Stimulated activated naive B cell treated with anti-CD40 and anti-IgM and Interleukin-4, amounts not matched to agents 10 μg/mL and 1 μg/mL and 100 μg/mL, for 72 hours (primary cell): Measurements from ENCODE around the gene UST.
A peak's percentile ranks its signal among the peaks of the same experiment; 100 is the strongest.

Experiments used
- ATAC-seq, 2 donors: fragments of 150-1000 bp; cut with Tn5 transposase; replicated peaks; 2 replicates each; pipeline ENCODE4 v1.10.0; 2021; ENCODE audit warnings: moderate library complexity in 1 of 2
- DNase-seq: peaks from one replicate; pipeline ENCODE4 v3.0.0; 2021
- H3K27ac Mint-ChIP-seq: one replicate; pipeline ENCODE4 v1.8.0; 2022; ENCODE audit warnings: mild to moderate bottlenecking, mixed read lengths
- H3K27me3 Mint-ChIP-seq, 2 donors: one replicate each; pipeline ENCODE4 v1.8.0; 2022; ENCODE audit warnings: mixed read lengths in 2 of 2
- H3K36me3 Mint-ChIP-seq, 2 donors: one replicate each; pipeline ENCODE4 v1.8.0; 2022; ENCODE audit warnings: mixed read lengths in 2 of 2, mild to moderate bottlenecking in 1 of 2
- H3K4me1 Mint-ChIP-seq, 2 donors: one replicate each; pipeline ENCODE4 v1.8.0; 2022; ENCODE audit warnings: mixed read lengths in 2 of 2, mild to moderate bottlenecking in 1 of 2
- H3K4me3 Mint-ChIP-seq, 2 donors: one replicate each; pipeline ENCODE4 v1.8.0; 2022; ENCODE audit warnings: mild to moderate bottlenecking in 2 of 2, mixed read lengths in 2 of 2, moderate library complexity in 1 of 2
- H3K9me3 Mint-ChIP-seq, 2 donors: one replicate each; pipeline ENCODE4 v1.8.0; 2022; ENCODE audit warnings: mixed read lengths in 2 of 2, mild to moderate bottlenecking in 1 of 2

UST gene

GRCh38 chr6:148713921-148714320, 32.9 kb upstream of the UST start:
- Mint-ChIP-seq H3K27me3 (peaks cover 2% of the 10 kb centered on the region in 2 donors), H3K27ac (no peak overlapping the region), H3K9me3 (peaks cover 2 to 7% of the 10 kb centered on the region in 2 donors), H3K4me1 (no peaks in the 10 kb centered on the region), H3K36me3 (peaks cover 1 to 3% of the 10 kb centered on the region in 2 donors), H3K4me3 (no peak overlapping the region)
- ATAC-seq = no peak
- DNase-seq = no peak

GRCh38 chr6:148716811-148717210, 30.0 kb upstream of the UST start:
- Mint-ChIP-seq H3K4me1 (no peaks in the 10 kb centered on the region), H3K27ac (no peak overlapping the region), H3K9me3 (peaks cover 2 to 7% of the 10 kb centered on the region in 2 donors), H3K36me3 (peaks cover 3% of the 10 kb centered on the region in 2 donors), H3K27me3 (peaks cover 9% of the 10 kb centered on the region in 2 donors), H3K4me3 (no peak overlapping the region)
- ATAC-seq (no peak), DNase-seq (no peak)

- peaks cover 12 to 17% of the 10 kb centered on the region in 2 donors for H3K27me3 Mint-ChIP-seq
- no peak for ATAC-seq
- no peak overlapping the region for H3K27ac Mint-ChIP-seq
- H3K4me1 Mint-ChIP-seq = no peaks in the 10 kb centered on the region
- DNase-seq = no peak
- no peak overlapping the region for H3K4me3 Mint-ChIP-seq
- H3K9me3 Mint-ChIP-seq = peaks cover 0 to 4% of the 10 kb centered on the region in 2 donors
- H3K36me3 Mint-ChIP-seq = peaks cover 5% of the 10 kb centered on the region in 2 donors
Measured at GRCh38 chr6:148720406-148720805, 26.4 kb upstream of the UST start.

GRCh38 chr6:148720897-148721296, 25.9 kb upstream of the UST start:
- no peak overlapping the region for H3K27ac Mint-ChIP-seq
- H3K36me3 Mint-ChIP-seq = peaks cover 5% of the 10 kb centered on the region in 2 donors
- H3K4me1 Mint-ChIP-seq = no peaks in the 10 kb centered on the region
- H3K4me3 Mint-ChIP-seq = no peak overlapping the region
- ATAC-seq (no peak), DNase-seq (no peak)
- H3K9me3 Mint-ChIP-seq = peaks cover 0 to 4% of the 10 kb centered on the region in 2 donors
- H3K27me3 Mint-ChIP-seq = peaks cover 12 to 17% of the 10 kb centered on the region in 2 donors

- peaks cover 5 to 12% of the 10 kb centered on the region in 2 donors for H3K36me3 Mint-ChIP-seq
- no peaks in the 10 kb centered on the region for H3K4me1 Mint-ChIP-seq
- no peak for ATAC-seq
- H3K4me3 Mint-ChIP-seq = no peak overlapping the region
- no peak for DNase-seq
- peaks cover 12 to 17% of the 10 kb centered on the region in 2 donors for H3K27me3 Mint-ChIP-seq
- H3K9me3 Mint-ChIP-seq = peaks cover 6 to 8% of the 10 kb centered on the region in 2 donors
- no peak overlapping the region for H3K27ac Mint-ChIP-seq
Measured at GRCh38 chr6:148723484-148723883, 23.3 kb upstream of the UST start.

- Mint-ChIP-seq H3K4me1 (no peaks in the 10 kb centered on the region), H3K36me3 (peaks cover 5 to 12% of the 10 kb centered on the region in 2 donors), H3K4me3 (no peak overlapping the region), H3K27me3 (peaks cover 7 to 13% of the 10 kb centered on the region in 2 donors), H3K27ac (no peak overlapping the region), H3K9me3 (peaks cover 6 to 8% of the 10 kb centered on the region in 2 donors)
- ATAC-seq (no peak), DNase-seq (no peak)
Measured at GRCh38 chr6:148724428-148724827, 22.4 kb upstream of the UST start.

- DNase-seq (no peak), ATAC-seq (no peak)
- Mint-ChIP-seq H3K4me1 (no peaks in the 10 kb centered on the region), H3K27ac (no peak overlapping the region), H3K36me3 (peaks cover 3 to 12% of the 10 kb centered on the region in 2 donors), H3K9me3 (peaks cover 6 to 8% of the 10 kb centered on the region in 2 donors), H3K4me3 (no peak overlapping the region), H3K27me3 (peaks cover under 1 to 8% of the 10 kb centered on the region in 2 donors)
Measured at GRCh38 chr6:148727104-148727503, 19.7 kb upstream of the UST start.

- ATAC-seq (peak in 1 of 2 donors; percentile 39), DNase-seq (no peak)
- no peak overlapping the region for H3K27ac Mint-ChIP-seq
- peaks cover 8 to 13% of the 10 kb centered on the region in 2 donors for H3K4me1 Mint-ChIP-seq
- H3K9me3 Mint-ChIP-seq = peaks cover 0 to 6% of the 10 kb centered on the region in 2 donors
- no peak overlapping the region for H3K4me3 Mint-ChIP-seq
- H3K36me3 Mint-ChIP-seq = no peaks in the 10 kb centered on the region
- no peaks in the 10 kb centered on the region for H3K27me3 Mint-ChIP-seq
Measured at GRCh38 chr6:148735989-148736388, 10.8 kb upstream of the UST start.

- Mint-ChIP-seq H3K27me3 (no peaks in the 10 kb centered on the region), H3K4me1 (peaks cover 8 to 13% of the 10 kb centered on the region in 2 donors), H3K27ac (no peak overlapping the region), H3K36me3 (no peaks in the 10 kb centered on the region), H3K9me3 (peaks cover 0 to 6% of the 10 kb centered on the region in 2 donors), H3K4me3 (no peak overlapping the region)
- ATAC-seq (peak; percentile 69 to 80), DNase-seq (no peak)
Measured at GRCh38 chr6:148736774-148737412, 9.9 kb upstream of the UST start.

- no peak overlapping the region for H3K27ac Mint-ChIP-seq
- H3K36me3 Mint-ChIP-seq = no peaks in the 10 kb centered on the region
- DNase-seq = no peak
- H3K4me1 Mint-ChIP-seq = peaks cover 8 to 13% of the 10 kb centered on the region in 2 donors
- no peak for ATAC-seq
- no peaks in the 10 kb centered on the region for H3K27me3 Mint-ChIP-seq
- no peak overlapping the region for H3K4me3 Mint-ChIP-seq
- H3K9me3 Mint-ChIP-seq = peaks cover 0 to 6% of the 10 kb centered on the region in 2 donors
Measured at GRCh38 chr6:148737806-148738205, 9.0 kb upstream of the UST start.

- no peak for ATAC-seq
- Mint-ChIP-seq H3K9me3 (no peaks in the 10 kb centered on the region), H3K36me3 (no peaks in the 10 kb centered on the region), H3K27ac (no peak overlapping the region), H3K4me1 (peaks cover 8 to 13% of the 10 kb centered on the region in 2 donors), H3K27me3 (no peaks in the 10 kb centered on the region), H3K4me3 (no peak overlapping the region)
- DNase-seq = no peak
Measured at GRCh38 chr6:148738946-148739821, 7.6 kb upstream of the UST start.

- Mint-ChIP-seq H3K4me1 (peaks cover 8 to 13% of the 10 kb centered on the region in 2 donors), H3K27me3 (no peaks in the 10 kb centered on the region), H3K9me3 (no peaks in the 10 kb centered on the region), H3K4me3 (no peak overlapping the region), H3K36me3 (no peaks in the 10 kb centered on the region), H3K27ac (no peak overlapping the region)
- ATAC-seq = no peak
- no peak for DNase-seq
Measured at GRCh38 chr6:148739822-148740128, 7.1 kb upstream of the UST start.

GRCh38 chr6:148743476-148743875, 3.4 kb upstream of the UST start:
- H3K9me3 Mint-ChIP-seq = no peaks in the 10 kb centered on the region

GRCh38 chr6:148745926-148746325, 904 bp upstream of the UST start:
- H3K4me1 Mint-ChIP-seq = peaks cover 22 to 37% of the 10 kb centered on the region in 2 donors
- H3K27me3 Mint-ChIP-seq = no peaks in the 10 kb centered on the region
- H3K27ac Mint-ChIP-seq = peak overlapping the region; percentile 92
- H3K4me3 Mint-ChIP-seq = peak overlapping the region; percentile 98 to 100
- H3K9me3 Mint-ChIP-seq = no peaks in the 10 kb centered on the region
- H3K36me3 Mint-ChIP-seq = peaks cover 0 to 4% of the 10 kb centered on the region in 2 donors
- ATAC-seq = no peak
- DNase-seq = no peak

More at GRCh38 chr6:148743476-148743875, 3.4 kb upstream of the UST start:
- H3K4me3 Mint-ChIP-seq = no peak overlapping the region
- DNase-seq (no peak), ATAC-seq (no peak)
- H3K27ac Mint-ChIP-seq = no peak overlapping the region
- peaks cover 0 to 1% of the 10 kb centered on the region in 2 donors for H3K36me3 Mint-ChIP-seq
- H3K4me1 Mint-ChIP-seq = peaks cover 8 to 15% of the 10 kb centered on the region in 2 donors
- no peaks in the 10 kb centered on the region for H3K27me3 Mint-ChIP-seq

- DNase-seq (no peak), ATAC-seq (peak; percentile 41 to 44)
- H3K27ac Mint-ChIP-seq = peak overlapping the region; percentile 70
- H3K27me3 Mint-ChIP-seq = no peaks in the 10 kb centered on the region
- peak overlapping the region; percentile 93 to 100 for H3K4me3 Mint-ChIP-seq
- no peaks in the 10 kb centered on the region for H3K9me3 Mint-ChIP-seq
- H3K4me1 Mint-ChIP-seq = peaks cover 25 to 46% of the 10 kb centered on the region in 2 donors
- peaks cover 0 to 4% of the 10 kb centered on the region in 2 donors for H3K36me3 Mint-ChIP-seq
Measured at GRCh38 chr6:148747145-148747470, 278 bp downstream of the UST start.
